SJCRH30 (cell line): ENCODE data around the gene MPG. TPM values are rescaled to one million over a fixed set of nuclear protein-coding genes. Genes with fewer than 3 reads are reported as not detected.
A peak's percentile ranks its signal among the peaks of the same experiment; 100 is the strongest.

Experiments used
- DNase-seq, 2 experiments: peaks; one replicate each; pipeline ENCODE4 v3.0.0-alpha.2; 2015 to 2020
- H3K27ac ChIP-seq: fragments of 250-450 bp; sonication (Bioruptor Pico); 2 replicates; pipeline ENCODE4 v1.5.1; 2020; ENCODE audit warnings: mild to moderate bottlenecking, moderate library complexity
- H3K27me3 ChIP-seq: fragments of 250-450 bp; sonication (Bioruptor Pico); 2 replicates; pipeline ENCODE4 v1.5.1; 2020; ENCODE audit warnings: mild to moderate bottlenecking, moderate library complexity
- H3K36me3 ChIP-seq: fragments of 250-450 bp; sonication (Bioruptor Pico); 2 replicates; pipeline ENCODE4 v1.5.1; 2020; ENCODE audit warnings: mild to moderate bottlenecking, moderate library complexity
- H3K4me1 ChIP-seq: fragments of 250-450 bp; sonication (Bioruptor Pico); 2 replicates; pipeline ENCODE4 v1.5.1; 2020; ENCODE audit warnings: mild to moderate bottlenecking, moderate library complexity
- H3K4me3 ChIP-seq: fragments of 250-450 bp; sonication (Bioruptor Pico); 2 replicates; pipeline ENCODE4 v1.5.1; 2020; ENCODE audit warnings: mild to moderate bottlenecking, moderate library complexity
- H3K9me3 ChIP-seq: fragments of 250-450 bp; sonication (Bioruptor Pico); replicated peaks from 2 replicates; pipeline ENCODE4 v1.5.1; 2020; ENCODE audit warnings: mild to moderate bottlenecking, moderate library complexity
- total RNA-seq: library from RNA; depleted of rRNA; stranded (reverse); fragments of >200 nt; shearing (Covaris generic); gene quantifications from 2 replicates; pipeline ENCODE4 v1.2.3, GENCODE V29; 2014

MPG gene
- total RNA-seq, 1 experiment from 2014 or later, result 37.8 TPM

- no peak for DNase-seq
- Histone ChIP-seq H3K9me3 (no peaks in the 10 kb centered on the region), H3K4me1 (no peaks in the 10 kb centered on the region), H3K27ac (no peak overlapping the region), H3K4me3 (no peak overlapping the region), H3K27me3 (no peaks in the 10 kb centered on the region), H3K36me3 (peaks cover 26% of the 10 kb centered on the region)
Observed at GRCh38 chr16:59440-60059, 18.5 kb upstream of the MPG start.

DNA sequence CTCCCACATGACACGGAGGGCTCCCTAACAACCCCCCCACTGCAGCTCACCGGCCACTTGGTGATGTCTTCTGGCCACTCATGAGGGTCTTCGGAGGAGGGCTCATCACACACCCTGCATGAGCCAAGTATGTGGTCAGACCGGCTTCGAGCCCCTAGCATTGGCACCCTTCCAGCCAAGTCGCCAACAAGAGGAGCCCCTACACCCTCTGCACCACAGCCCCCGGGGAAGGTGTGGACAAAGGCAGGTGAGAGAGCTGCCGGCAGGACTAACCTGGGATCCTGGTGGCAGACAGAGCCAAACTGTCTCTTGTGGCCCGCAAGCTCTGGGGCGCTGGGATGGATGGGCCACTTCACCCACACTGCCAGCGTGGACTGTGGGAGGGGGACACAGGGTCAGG lies 17.9 kb upstream of the MPG start:
- Histone ChIP-seq H3K36me3 (peaks cover 24% of the 10 kb centered on the region), H3K4me1 (peaks cover under 1% of the 10 kb centered on the region; the same call in 1 of the 2 replicates)
- no peak for DNase-seq

DNA sequence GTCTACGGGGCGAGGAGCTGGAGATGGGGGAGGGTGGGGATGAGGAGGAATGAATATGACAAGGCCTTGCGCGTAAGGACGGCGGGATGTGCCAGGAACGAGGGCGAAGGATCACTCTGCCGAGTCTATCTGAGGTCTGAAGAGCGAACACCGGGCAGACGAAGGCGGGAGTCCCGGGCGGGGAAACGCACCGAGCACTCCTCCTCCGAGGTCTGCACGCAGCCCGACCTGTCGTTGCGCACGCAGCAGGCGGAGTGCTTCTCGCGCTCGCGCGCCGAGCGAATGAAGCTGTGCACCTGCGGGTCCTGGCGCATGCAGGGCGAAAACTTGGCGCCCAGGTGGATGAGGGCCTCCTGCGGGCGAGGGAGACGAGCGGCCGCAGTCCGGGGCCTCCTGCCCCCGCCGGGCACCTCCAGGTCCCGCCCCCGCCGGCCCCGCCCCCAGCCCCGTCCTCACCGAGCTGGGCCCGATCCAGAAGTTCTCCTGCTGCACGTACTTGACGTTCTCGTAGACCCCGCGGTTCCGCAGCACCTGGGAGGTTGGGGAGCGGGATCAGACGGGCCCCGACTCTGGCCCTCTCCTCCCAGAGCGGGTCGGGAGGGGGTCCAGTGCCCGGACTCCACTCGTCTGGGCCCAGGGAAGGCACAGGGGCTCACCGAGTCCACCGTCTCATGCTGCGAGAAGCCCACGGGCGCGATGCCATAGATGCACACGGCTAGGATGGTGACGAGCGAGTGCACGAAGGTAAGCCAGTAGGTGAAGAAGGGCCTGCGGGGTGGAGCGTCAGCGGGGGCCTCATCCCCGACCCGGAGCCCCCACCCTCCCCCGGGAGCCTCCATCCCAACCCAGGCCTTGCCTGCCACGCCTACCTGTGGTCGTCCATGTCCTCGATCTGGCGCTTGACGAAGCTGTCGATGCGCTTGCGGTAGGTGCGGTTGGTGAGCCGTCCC lies 16.8 kb upstream of the MPG start:
- Histone ChIP-seq H3K36me3 (peaks cover 18% of the 10 kb centered on the region), H3K27me3 (no peaks in the 10 kb centered on the region), H3K4me1 (peaks cover 8% of the 10 kb centered on the region; the same call in 1 of the 2 replicates), H3K4me3 (no peak overlapping the region), H3K27ac (no peak overlapping the region), H3K9me3 (no peaks in the 10 kb centered on the region)
- no peak for DNase-seq

More for the DNA sequence above, 17.9 kb upstream of the MPG start:
- Histone ChIP-seq H3K27me3 (no peaks in the 10 kb centered on the region), H3K27ac (no peak overlapping the region), H3K9me3 (no peaks in the 10 kb centered on the region), H3K4me3 (no peak overlapping the region)

- Histone ChIP-seq H3K4me3 (no peak overlapping the region), H3K27ac (no peak overlapping the region), H3K9me3 (no peaks in the 10 kb centered on the region), H3K27me3 (no peaks in the 10 kb centered on the region), H3K4me1 (peaks cover 9% of the 10 kb centered on the region; the same call in 1 of the 2 replicates), H3K36me3 (peaks cover 18% of the 10 kb centered on the region)
- DNase-seq, result no peak
Observed at GRCh38 chr16:61879-62281, 16.1 kb upstream of the MPG start.

DNA sequence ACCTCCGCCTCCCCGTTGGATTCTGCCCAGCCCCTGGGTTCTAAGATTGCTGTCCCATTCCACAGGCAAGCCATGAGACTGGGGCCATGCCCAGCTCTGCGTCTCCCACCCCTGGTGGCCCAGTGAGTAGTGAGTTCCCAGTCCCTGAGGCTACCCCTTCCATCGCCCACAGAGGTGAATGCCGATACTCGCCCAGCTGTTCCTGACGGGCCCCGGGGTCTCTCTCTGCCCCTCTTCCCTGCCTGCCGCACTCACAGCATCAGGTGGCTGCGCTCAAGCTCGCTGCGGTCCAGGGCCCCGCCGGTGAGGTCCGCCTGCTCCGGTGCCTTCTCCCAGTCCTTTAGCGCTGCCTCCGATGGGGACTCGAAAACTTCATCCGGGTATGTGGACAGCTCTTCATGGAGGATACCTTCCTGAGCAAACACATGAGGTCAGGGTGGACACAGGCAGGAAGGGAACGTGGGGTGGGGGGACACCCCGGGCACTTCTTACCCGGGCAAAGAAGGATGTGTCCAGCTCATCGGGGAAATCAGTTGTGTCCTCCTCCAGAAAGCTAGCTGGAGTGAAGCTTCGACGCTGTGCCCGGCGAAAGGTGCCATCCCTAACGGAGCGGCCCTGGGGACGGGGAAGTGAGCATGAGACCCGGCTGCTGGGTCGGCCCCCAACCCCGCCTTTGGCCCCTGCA lies 15.6 kb upstream of the MPG start:
- no peaks in the 10 kb centered on the region for H3K9me3 ChIP-seq
- peaks cover 9% of the 10 kb centered on the region; the same call in 1 of the 2 replicates for H3K4me1 ChIP-seq
- H3K36me3 ChIP-seq, result peaks cover 13% of the 10 kb centered on the region
- no peak overlapping the region for H3K4me3 ChIP-seq
- no peak overlapping the region for H3K27ac ChIP-seq
- DNase-seq, result no peak
- no peaks in the 10 kb centered on the region for H3K27me3 ChIP-seq

DNA sequence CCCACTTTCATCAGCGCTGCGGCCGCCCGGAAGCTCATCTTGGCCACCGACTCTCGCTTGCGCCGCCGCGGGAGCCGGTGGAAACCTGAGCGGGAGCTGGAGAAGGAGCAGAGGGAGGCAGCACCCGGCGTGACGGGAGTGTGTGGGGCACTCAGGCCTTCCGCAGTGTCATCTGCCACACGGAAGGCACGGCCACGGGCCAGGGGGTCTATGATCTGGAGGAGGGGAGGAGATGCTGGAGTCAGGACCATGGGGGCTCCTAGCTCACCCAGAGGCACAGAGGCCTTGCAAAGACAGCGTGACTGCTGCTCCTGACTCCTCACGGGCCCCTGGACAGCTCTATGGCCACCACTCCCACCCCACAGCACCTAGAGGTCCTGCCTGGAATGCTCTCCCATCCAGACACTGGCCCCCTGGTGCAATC lies 15.0 kb upstream of the MPG start:
- no peak for DNase-seq
- Histone ChIP-seq H3K27ac (no peak overlapping the region), H3K27me3 (no peaks in the 10 kb centered on the region), H3K4me3 (no peak overlapping the region), H3K36me3 (peaks cover 11% of the 10 kb centered on the region), H3K4me1 (peaks cover 10% of the 10 kb centered on the region), H3K9me3 (no peaks in the 10 kb centered on the region)

- Histone ChIP-seq H3K27me3 (no peaks in the 10 kb centered on the region), H3K4me1 (peaks cover 14% of the 10 kb centered on the region), H3K36me3 (peaks cover 8% of the 10 kb centered on the region), H3K4me3 (no peak overlapping the region), H3K27ac (no peak overlapping the region), H3K9me3 (no peaks in the 10 kb centered on the region)
- DNase-seq, result no peak
Observed at GRCh38 chr16:63466-63865, 14.6 kb upstream of the MPG start.

DNA sequence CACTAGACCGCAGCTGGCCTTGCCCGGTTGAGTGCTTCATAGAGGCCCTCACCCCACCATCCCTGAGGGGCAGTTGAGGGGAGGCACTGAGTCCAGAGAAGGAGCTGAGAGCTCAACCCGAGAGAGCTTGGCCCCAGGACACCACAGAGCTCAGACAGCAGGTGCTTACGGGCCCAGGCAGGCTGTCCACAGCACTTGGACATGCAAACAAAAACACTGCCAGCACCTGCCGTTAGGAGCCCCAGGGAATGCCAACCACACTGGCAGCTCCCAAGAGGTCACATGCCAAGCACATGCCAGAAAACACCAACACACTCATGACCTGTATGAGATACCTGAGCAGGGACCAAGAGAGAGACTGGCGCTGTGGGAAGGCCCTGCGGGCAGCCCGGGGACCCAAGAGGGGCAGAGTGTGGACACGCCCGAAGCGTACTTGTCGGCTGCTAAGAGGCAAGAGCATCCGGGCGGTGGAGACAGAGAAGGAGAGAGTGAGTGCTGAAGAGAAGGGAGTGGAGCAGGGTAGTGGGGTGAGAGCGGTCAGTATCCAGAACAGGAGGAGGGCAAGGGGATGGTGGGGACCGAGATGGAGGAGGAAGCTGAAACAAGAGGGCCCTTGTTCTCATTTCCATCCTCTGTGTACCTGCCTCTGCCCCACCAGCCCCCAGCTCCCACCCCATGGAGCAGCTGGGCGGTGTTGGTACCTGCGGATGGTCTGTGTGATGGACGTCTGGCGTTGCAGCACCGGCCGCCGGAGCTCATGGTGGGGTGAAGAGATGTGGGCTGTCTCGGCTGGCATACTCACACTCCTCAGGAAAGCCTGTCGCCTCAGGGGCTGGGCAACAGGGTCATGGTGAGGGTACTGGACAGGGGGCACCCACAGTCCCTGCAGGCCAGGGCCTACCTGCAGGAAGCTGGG lies 13.8 kb upstream of the MPG start:
- H3K36me3 ChIP-seq, result peaks cover 5% of the 10 kb centered on the region
- no peak overlapping the region for H3K4me3 ChIP-seq
- H3K27ac ChIP-seq, result no peak overlapping the region
- H3K4me1 ChIP-seq, result peaks cover 20% of the 10 kb centered on the region
- no peaks in the 10 kb centered on the region for H3K27me3 ChIP-seq
- no peaks in the 10 kb centered on the region for H3K9me3 ChIP-seq
- no peak for DNase-seq

DNA sequence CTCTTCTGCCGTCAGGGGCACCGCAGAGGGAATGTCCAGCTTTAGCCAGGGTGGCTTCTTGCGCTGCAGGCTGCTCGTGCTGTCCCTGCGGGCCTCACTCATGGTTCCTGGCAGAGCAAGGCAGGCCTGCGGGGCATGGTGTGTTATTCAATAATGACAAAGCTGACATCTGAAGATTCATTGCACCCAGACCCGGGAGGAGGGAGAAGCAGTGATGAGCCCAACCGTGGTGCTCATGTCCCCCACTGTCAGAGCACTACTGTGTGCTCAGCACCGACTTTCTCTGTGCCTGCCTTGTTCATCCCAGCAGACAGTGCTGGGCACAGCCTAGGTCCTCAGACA lies 13.1 kb upstream of the MPG start:
- Histone ChIP-seq H3K27ac (no peak overlapping the region), H3K4me1 (peaks cover 20% of the 10 kb centered on the region), H3K27me3 (no peaks in the 10 kb centered on the region), H3K9me3 (no peaks in the 10 kb centered on the region), H3K36me3 (peaks cover 4% of the 10 kb centered on the region), H3K4me3 (no peak overlapping the region)
- no peak for DNase-seq

DNA sequence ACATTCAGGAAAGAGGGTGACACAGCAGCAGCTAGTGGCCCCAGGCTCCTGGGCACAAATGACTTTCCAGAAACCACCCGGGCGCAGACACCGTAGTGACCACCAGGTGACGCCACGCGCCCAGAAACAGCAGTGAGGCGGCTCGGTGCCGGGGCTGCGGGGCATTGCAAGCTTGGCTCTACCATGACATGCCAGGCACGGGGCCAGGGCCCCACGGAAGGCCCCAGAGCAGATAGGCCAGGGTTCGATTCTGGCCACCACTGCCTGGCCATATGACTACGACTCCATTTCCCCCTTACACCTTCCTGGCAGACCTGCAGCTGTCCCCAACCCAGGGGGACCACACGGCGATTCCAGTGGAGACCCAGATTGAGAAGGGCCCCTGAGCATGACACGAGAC lies 12.3 kb upstream of the MPG start:
- peaks cover 23% of the 10 kb centered on the region for H3K4me1 ChIP-seq
- DNase-seq, result peak; percentile 79 to 86
- H3K4me3 ChIP-seq, result no peak overlapping the region

GRCh38 chr16:66309-67182 lies 11.5 kb upstream of the MPG start:
- H3K27me3 ChIP-seq, result no peaks in the 10 kb centered on the region
- no peaks in the 10 kb centered on the region for H3K9me3 ChIP-seq
- H3K36me3 ChIP-seq, result no peaks in the 10 kb centered on the region; the same call in 1 of the 2 replicates
- H3K4me3 ChIP-seq, result no peak overlapping the region
- DNase-seq, result no peak
- H3K4me1 ChIP-seq, result peaks cover 29% of the 10 kb centered on the region
- no peak overlapping the region for H3K27ac ChIP-seq

More for the DNA sequence above, 12.3 kb upstream of the MPG start:
- Histone ChIP-seq H3K27me3 (no peaks in the 10 kb centered on the region), H3K9me3 (no peaks in the 10 kb centered on the region), H3K36me3 (no peaks in the 10 kb centered on the region; the same call in none of the 2 replicates), H3K27ac (no peak overlapping the region)

GRCh38 chr16:67183-67791 lies 10.7 kb upstream of the MPG start:
- Histone ChIP-seq H3K27ac (no peak overlapping the region), H3K4me1 (peaks cover 29% of the 10 kb centered on the region)
- no peak for DNase-seq

More at GRCh38 chr16:67183-67791, 10.7 kb upstream of the MPG start:
- Histone ChIP-seq H3K36me3 (no peaks in the 10 kb centered on the region), H3K4me3 (no peak overlapping the region), H3K27me3 (no peaks in the 10 kb centered on the region), H3K9me3 (no peaks in the 10 kb centered on the region)
